GM12878 (cell line): ENCODE data around the gene DMBX1. TPM values are rescaled to one million over a fixed set of nuclear protein-coding genes. Genes with fewer than 3 reads are reported as not detected.

Source experiments
- ATAC-seq: fragments of 200-7000 bp; cut with Tn5 transposase; 3 replicates; pipeline ENCODE4 v1.9.1; 2020; ENCODE audit warnings: mild to moderate bottlenecking, moderate library complexity
- BruUV-seq: library from RNA; stranded (reverse); fragments of 400-500 nt; replicated peaks from 2 replicates; lab custom pipeline; 2021; lab: Mats Ljungman, UMichigan
- CTCF ChIA-PET: fragments of 300-600 bp; sonication (Branson Sonifier 250); formaldehyde crosslinking; extraction: SDS; loops from one replicate; lab custom pipeline; 2021; ENCODE audit warnings: inconsistent platforms; lab: Yijun Ruan, JAX
- POLR2A ChIA-PET: fragments of 350-600 bp; formaldehyde crosslinking; extraction: SDS; loops from one replicate; lab custom pipeline; 2021; ENCODE audit warnings: inconsistent platforms; lab: Charles Lee
- RAD21 ChIA-PET: fragments of 300-600 bp; sonication (Branson Sonifier 250); formaldehyde crosslinking; loops from one replicate; lab custom pipeline; 2023; ENCODE audit warnings: antibody characterized with exemption; ENCODE audit not compliant: unreplicated experiment; lab: Charles Lee
- SMC1A ChIA-PET: fragments of 300-600 bp; sonication (Branson Sonifier 250); formaldehyde crosslinking; loops from one replicate; lab custom pipeline; 2023; ENCODE audit not compliant: unreplicated experiment, uncharacterized antibody; lab: Charles Lee
- DNase-seq: peaks from one replicate; pipeline ENCODE4 v3.0.0-alpha.2; 2011; ENCODE audit warnings: low read depth, low spot score
- FAIRE-seq: peaks from 3 replicates; lab custom pipeline; 2011; peaks lifted over from hg19 to GRCh38; lab: Jason Lieb, UNC
- H2AFZ ChIP-seq: 2 replicates; pipeline ENCODE4 v1.6.0; 2011; ENCODE audit warnings: low read depth, low read length, control low read depth; ENCODE audit not compliant: control insufficient read depth
- H3K27ac ChIP-seq: 2 replicates; pipeline ENCODE4 v1.5.1; 2011; ENCODE audit warnings: control low read depth; ENCODE audit not compliant: control insufficient read depth, insufficient read depth
- H3K27me3 ChIP-seq, 2 experiments: replicated peaks in 1 of 2; 2 replicates each; pipeline versions ENCODE4 v1.6.0 to v1.6.1; 2011; ENCODE audit warnings: low read length in 1 of 2; ENCODE audit not compliant: control insufficient read depth in 2 of 2, insufficient read depth in 2 of 2
- H3K36me3 ChIP-seq, 2 experiments: 2 replicates each; pipeline ENCODE4 v1.5.1; 2011; ENCODE audit warnings: low read length in 1 of 2; ENCODE audit not compliant: control insufficient read depth in 2 of 2, insufficient read depth in 2 of 2
- H3K4me1 ChIP-seq: 2 replicates; pipeline ENCODE4 v1.6.1; 2011; ENCODE audit warnings: mild to moderate bottlenecking, low read length, moderate library complexity, mixed read lengths; ENCODE audit not compliant: control insufficient read depth, insufficient read depth
- H3K4me2 ChIP-seq: 2 replicates; pipeline ENCODE4 v1.6.0; 2011; ENCODE audit warnings: control low read depth; ENCODE audit not compliant: control insufficient read depth, insufficient read depth
- H3K4me3 ChIP-seq: fragments of 200-600 bp; sonication (generic); 2 replicates; pipeline ENCODE4 v1.5.1; 2016
- H3K79me2 ChIP-seq: 2 replicates; pipeline ENCODE4 v1.6.0; 2011; ENCODE audit warnings: low read length; ENCODE audit not compliant: control insufficient read depth, insufficient read depth
- H3K9ac ChIP-seq: 2 replicates; pipeline ENCODE4 v1.8.0; 2011; ENCODE audit warnings: low read length, control low read depth, mixed read lengths; ENCODE audit not compliant: control insufficient read depth, insufficient read depth
- H3K9me3 ChIP-seq: replicated peaks from 3 replicates; pipeline ENCODE4 v1.5.1; 2011; ENCODE audit warnings: mild to moderate bottlenecking, low read length; ENCODE audit not compliant: control insufficient read depth, insufficient read depth
- H4K20me1 ChIP-seq: 2 replicates; pipeline ENCODE4 v1.6.0; 2011; ENCODE audit not compliant: control insufficient read depth, insufficient read depth
- CEBPB ChIP-seq, 2 experiments: fragments of 150-350 bp in 1 of 2; IDR thresholded peaks; 2 replicates each; pipeline ENCODE4 v1.6.1; 2012 to 2014; ENCODE audit warnings: low read depth in 2 of 2, low read length in 2 of 2, borderline replicate concordance in 1 of 2, inconsistent platforms in 1 of 2
- IRF3 ChIP-seq: fragments of 450-650 bp; IDR thresholded peaks from 2 replicates; pipeline ENCODE4 v1.6.1; 2014; ENCODE audit warnings: mild to moderate bottlenecking
- MXI1 ChIP-seq: fragments of 150-350 bp; IDR thresholded peaks from 2 replicates; pipeline ENCODE4 v1.6.1; 2011; ENCODE audit warnings: low read depth, mild to moderate bottlenecking, inconsistent platforms, low read length, improper control_type of control experiment
- POLR2AphosphoS5 ChIP-seq: IDR thresholded peaks from 2 replicates; pipeline ENCODE4 v1.6.1; 2011; ENCODE audit warnings: mild to moderate bottlenecking, low read length, inconsistent platforms
- RELA ChIP-seq: fragments of 450-650 bp; IDR thresholded peaks from 2 replicates; pipeline ENCODE4 v1.8.0; 2014; ENCODE audit warnings: borderline replicate concordance; ENCODE audit not compliant: partially characterized antibody
- TBL1XR1 ChIP-seq: IDR thresholded peaks from 2 replicates; pipeline ENCODE4 v1.6.1; 2012; ENCODE audit warnings: low read depth, low read length, improper control_type of control experiment
- ZNF384 ChIP-seq: IDR thresholded peaks from 2 replicates; pipeline ENCODE4 v1.6.1; 2012; ENCODE audit warnings: low read depth, mild to moderate bottlenecking, low read length, improper control_type of control experiment, borderline replicate concordance
- ZNF687 ChIP-seq: fragments of 450-650 bp; IDR thresholded peaks from 2 replicates; pipeline ENCODE4 v1.6.1; 2017; ENCODE audit warnings: mild to moderate bottlenecking, moderate library complexity
- WGBS: methylation state at CpG from one replicate; pipeline ENCODE4 v1.1.6; 2016; ENCODE audit warnings: low lambda C conversion rate; ENCODE audit not compliant: insufficient replicate concordance, insufficient coverage; ENCODE audit errors: missing lambda C conversion rate; 5-methylcytosine and 5-hydroxymethylcytosine counted together
- in situ Hi-C: fragments of 300-500 bp; cut with MboI; formaldehyde crosslinking; loops from 9 replicates; pipeline ENCODE4 v1.14.3; 2018; ENCODE audit warnings: mixed read lengths
- intact Hi-C: fragments of 100-400 bp; cut with micrococcal nuclease; formaldehyde crosslinking; loops from one replicate; pipeline ENCODE4 v1.14.2; 2022; ENCODE audit not compliant: unreplicated experiment
- polyA plus RNA-seq, 11 experiments: library from polyadenylated mRNA; depleted of rRNA in 4 of 11; unstranded in 6 of 11; stranded (reverse) in 5 of 11; fragments of >200 nt; fragmentation: Nextera tagmentation in 4 of 11; fragmentation: Illumina TruSeq in 1 of 11; extraction: Ambion mirVana in 4 of 11; extraction: Trizol in 1 of 11; gene quantifications; 1 replicate in 1 of 11; 2 replicates in 10 of 11; pipeline versions ENCODE4 v1.2.1 to v1.2.3, GENCODE V29; 2011 to 2016; ENCODE audit warnings: inconsistent platforms in 2 of 11, missing spikeins in 2 of 11, low read depth in 1 of 11
- total RNA-seq, 4 experiments: library from RNA; depleted of rRNA in 3 of 4; stranded (reverse); fragments of >200 nt in 3 of 4; fragmentation: Illumina TruSeq in 1 of 4; extraction: Trizol in 1 of 4; gene quantifications; 2 replicates each; pipeline versions ENCODE4 v1.2.1 to v1.2.3, GENCODE V29; 2013 to 2021

Gene DMBX1
- total and polyA plus RNA-seq, 10 of the 15 experiments (the other 5 are each of a cell fraction or from before 2014, with no cell fraction given): 0.03 TPM; not detected in 9

GRCh38 chr1:46523496-46524353, 34.1 kb downstream of the DMBX1 start:
- WGBS: 63% methylated on average over 11 of the region's 11 CpGs
- H3K27ac ChIP-seq: no peak overlapping the region

More at GRCh38 chr1:46523496-46524353, 34.1 kb downstream of the DMBX1 start:
- H4K20me1 ChIP-seq: no peaks in the 10 kb centered on the region
- H3K4me2 ChIP-seq: no peak overlapping the region
- no peak overlapping the region for H2AFZ ChIP-seq
- DNase-seq (no peak), FAIRE-seq (no peak), ATAC-seq (no peak)
- ChIA-PET RAD21 (no interaction called here), SMC1A (no interaction called here), POLR2A (interaction anchor here (0.6 kb wide), 1 partner anchor 1100 kb away, joined by 4 read pairs; no protein-coding TSS in a partner anchor), CTCF (interaction anchor here (0.9 to 1.8 kb wide), 4 partner anchors 36 to 190 kb away, joined by 3 to 8 read pairs (median 4); no protein-coding TSS in a partner anchor)
- intact Hi-C loops: no loop called here
- H3K4me1 ChIP-seq: peaks cover 12% of the 10 kb centered on the region
- H3K9me3 ChIP-seq: no peaks in the 10 kb centered on the region
- no peaks in the 10 kb centered on the region for H3K79me2 ChIP-seq
- TF ChIP-seq RELA (no peak), POLR2AphosphoS5 (no peak), ZNF384 (no peak), TBL1XR1 (no peak), MXI1 (no peak), CEBPB (IDR thresholded peaks at IDR 0.05; ENCODE audit: borderline replicate concordance in 1 of 2, low read depth in 2 of 2, low read length in 2 of 2) (no peak), IRF3 (no peak), ZNF687 (no peak)
- H3K27me3 ChIP-seq: peaks cover 0 to 2% of the 10 kb centered on the region in 2 experiments; a peak in 1 of 4 replicates
- H3K36me3 ChIP-seq: no peaks in the 10 kb centered on the region
- no peak overlapping the region for H3K4me3 ChIP-seq
- in situ Hi-C loops: no loop called here
- BruUV-seq: no TSS peak
- no peak overlapping the region for H3K9ac ChIP-seq
